Muscle layer of colon (tissue), 2 donors: ENCODE results near the gene B3GNT9.

ENCODE experiments used
- H3K27ac ChIP-seq: one replicate; pipeline ENCODE4 v1.7.0; 2013; ENCODE audit warnings: low read depth, mild to moderate bottlenecking, low read length, moderate library complexity
- H3K27me3 ChIP-seq, 2 donors: one replicate each; pipeline ENCODE4 v1.7.0; 2013; ENCODE audit warnings: low read length in 2 of 2, mild to moderate bottlenecking in 2 of 2; ENCODE audit not compliant: insufficient read depth in 2 of 2, control insufficient read depth in 1 of 2
- H3K36me3 ChIP-seq: one replicate; pipeline ENCODE4 v1.7.0; 2013; ENCODE audit warnings: mild to moderate bottlenecking, low read length; ENCODE audit not compliant: insufficient read depth
- H3K4me1 ChIP-seq: one replicate; pipeline ENCODE4 v1.7.0; 2013; ENCODE audit warnings: mild to moderate bottlenecking, low read length; ENCODE audit not compliant: insufficient read depth
- H3K4me3 ChIP-seq, 2 donors: one replicate each; pipeline ENCODE4 v1.7.0; 2013; ENCODE audit warnings: low read length in 2 of 2, low read depth in 1 of 2, mild to moderate bottlenecking in 1 of 2, moderate library complexity in 1 of 2
- H3K9ac ChIP-seq: one replicate; pipeline ENCODE4 v1.7.0; 2013; ENCODE audit warnings: low read length
- H3K9me3 ChIP-seq: one replicate; pipeline ENCODE4 v1.7.0; 2013; ENCODE audit warnings: mild to moderate bottlenecking, low read length
- donor health status: abdominal sarcoma.
- donor health status: Adenocarcinoma of cecum.

Gene B3GNT9

GRCh38 chr16:67191995-67192681, 41.3 kb upstream of the B3GNT9 start, which contains the start of gene E2F4:
Gene E2F4 (plus strand): TSS chr16:67192155. CDS start chr16:67192228, 73 bp downstream.
- Histone ChIP-seq H3K27me3 (no peaks in the 10 kb centered on the region), H3K4me1 (peaks cover 26% of the 10 kb centered on the region), H3K36me3 (peaks cover 36% of the 10 kb centered on the region), H3K9me3 (no peaks in the 10 kb centered on the region), H3K4me3 (peak within 1 kb of the TSS; percentile 47 to 91), H3K27ac (peak within 1 kb of the TSS; percentile 80), H3K9ac (peak within 1 kb of the TSS; percentile 79)

GRCh38 chr16:67191411-67191994, 40.7 kb upstream of the B3GNT9 start:
- H3K27me3 ChIP-seq: no peaks in the 10 kb centered on the region
- peaks cover 30% of the 10 kb centered on the region for H3K36me3 ChIP-seq
- peak overlapping the region in 1 of 2 donors; percentile 91 for H3K4me3 ChIP-seq
- no peaks in the 10 kb centered on the region for H3K9me3 ChIP-seq
- no peak overlapping the region for H3K9ac ChIP-seq
- H3K27ac ChIP-seq: no peak overlapping the region
- H3K4me1 ChIP-seq: peaks cover 26% of the 10 kb centered on the region

- no peak overlapping the region for H3K4me3 ChIP-seq
- peaks cover 28% of the 10 kb centered on the region for H3K4me1 ChIP-seq
- H3K9me3 ChIP-seq: no peaks in the 10 kb centered on the region
- peaks cover 22% of the 10 kb centered on the region for H3K36me3 ChIP-seq
- H3K9ac ChIP-seq: no peak overlapping the region
- H3K27ac ChIP-seq: no peak overlapping the region
- H3K27me3 ChIP-seq: no peaks in the 10 kb centered on the region
Measured at GRCh38 chr16:67190448-67191399, 39.9 kb upstream of the B3GNT9 start.

GRCh38 chr16:67190041-67190440, 39.2 kb upstream of the B3GNT9 start, which contains the start of gene EXOC3L1:
Gene EXOC3L1 (minus strand): TSS chr16:67190136. CDS start chr16:67189676, 460 bp downstream.
- no peaks in the 10 kb centered on the region for H3K27me3 ChIP-seq
- H3K4me3 ChIP-seq: no peak within 1 kb of the TSS
- no peak within 1 kb of the TSS for H3K9ac ChIP-seq
- H3K27ac ChIP-seq: no peak within 1 kb of the TSS
- H3K4me1 ChIP-seq: peaks cover 34% of the 10 kb centered on the region
- H3K9me3 ChIP-seq: no peaks in the 10 kb centered on the region
- peaks cover 15% of the 10 kb centered on the region for H3K36me3 ChIP-seq

GRCh38 chr16:67188798-67189197, 38.0 kb upstream of the B3GNT9 start:
- Histone ChIP-seq H3K4me1 (peaks cover 37% of the 10 kb centered on the region), H3K36me3 (peaks cover 3% of the 10 kb centered on the region), H3K27me3 (no peaks in the 10 kb centered on the region), H3K9me3 (no peaks in the 10 kb centered on the region), H3K9ac (no peak overlapping the region), H3K4me3 (no peak overlapping the region), H3K27ac (no peak overlapping the region)

GRCh38 chr16:67188323-67188722, 37.5 kb upstream of the B3GNT9 start:
- no peaks in the 10 kb centered on the region for H3K27me3 ChIP-seq
- H3K4me3 ChIP-seq: no peak overlapping the region
- peaks cover 34% of the 10 kb centered on the region for H3K4me1 ChIP-seq
- no peak overlapping the region for H3K9ac ChIP-seq
- H3K9me3 ChIP-seq: no peaks in the 10 kb centered on the region
- H3K36me3 ChIP-seq: no peaks in the 10 kb centered on the region
- no peak overlapping the region for H3K27ac ChIP-seq

- Histone ChIP-seq H3K4me3 (no peak overlapping the region), H3K4me1 (peaks cover 35% of the 10 kb centered on the region), H3K27ac (no peak overlapping the region), H3K9me3 (no peaks in the 10 kb centered on the region), H3K9ac (no peak overlapping the region), H3K36me3 (no peaks in the 10 kb centered on the region), H3K27me3 (no peaks in the 10 kb centered on the region)
Measured at GRCh38 chr16:67187175-67187890, 36.5 kb upstream of the B3GNT9 start.

GRCh38 chr16:67186550-67186950, 35.8 kb upstream of the B3GNT9 start:
- Histone ChIP-seq H3K4me3 (no peak overlapping the region), H3K36me3 (no peaks in the 10 kb centered on the region), H3K9me3 (no peaks in the 10 kb centered on the region), H3K9ac (no peak overlapping the region), H3K27ac (no peak overlapping the region), H3K27me3 (no peaks in the 10 kb centered on the region), H3K4me1 (peaks cover 32% of the 10 kb centered on the region)

- no peak overlapping the region for H3K27ac ChIP-seq
Measured at GRCh38 chr16:67185651-67186134, 34.9 kb upstream of the B3GNT9 start.

GRCh38 chr16:67184995-67185650, 34.3 kb upstream of the B3GNT9 start:
- H3K9ac ChIP-seq: no peak overlapping the region

More at GRCh38 chr16:67185651-67186134, 34.9 kb upstream of the B3GNT9 start:
- H3K9ac ChIP-seq: no peak overlapping the region
- H3K4me1 ChIP-seq: peaks cover 28% of the 10 kb centered on the region
- H3K36me3 ChIP-seq: no peaks in the 10 kb centered on the region
- H3K4me3 ChIP-seq: peak overlapping the region in 1 of 2 donors; percentile 25
- H3K27me3 ChIP-seq: no peaks in the 10 kb centered on the region
- no peaks in the 10 kb centered on the region for H3K9me3 ChIP-seq

More at GRCh38 chr16:67184995-67185650, 34.3 kb upstream of the B3GNT9 start:
- no peak overlapping the region for H3K27ac ChIP-seq
- no peaks in the 10 kb centered on the region for H3K27me3 ChIP-seq
- H3K4me3 ChIP-seq: peak overlapping the region; percentile 34 to 64
- no peaks in the 10 kb centered on the region for H3K9me3 ChIP-seq
- H3K4me1 ChIP-seq: peaks cover 28% of the 10 kb centered on the region
- H3K36me3 ChIP-seq: no peaks in the 10 kb centered on the region
